ENCODE measurements around the gene VRTN. TPM values are rescaled to one million over a fixed set of nuclear protein-coding genes. Genes with fewer than 3 reads are reported as not detected.
A peak's percentile ranks its signal among the peaks of the same experiment; 100 is the strongest.

The VRTN gene
- polyA plus RNA-seq, 3 donors = 0.06 TPM; not detected in 2

DNA sequence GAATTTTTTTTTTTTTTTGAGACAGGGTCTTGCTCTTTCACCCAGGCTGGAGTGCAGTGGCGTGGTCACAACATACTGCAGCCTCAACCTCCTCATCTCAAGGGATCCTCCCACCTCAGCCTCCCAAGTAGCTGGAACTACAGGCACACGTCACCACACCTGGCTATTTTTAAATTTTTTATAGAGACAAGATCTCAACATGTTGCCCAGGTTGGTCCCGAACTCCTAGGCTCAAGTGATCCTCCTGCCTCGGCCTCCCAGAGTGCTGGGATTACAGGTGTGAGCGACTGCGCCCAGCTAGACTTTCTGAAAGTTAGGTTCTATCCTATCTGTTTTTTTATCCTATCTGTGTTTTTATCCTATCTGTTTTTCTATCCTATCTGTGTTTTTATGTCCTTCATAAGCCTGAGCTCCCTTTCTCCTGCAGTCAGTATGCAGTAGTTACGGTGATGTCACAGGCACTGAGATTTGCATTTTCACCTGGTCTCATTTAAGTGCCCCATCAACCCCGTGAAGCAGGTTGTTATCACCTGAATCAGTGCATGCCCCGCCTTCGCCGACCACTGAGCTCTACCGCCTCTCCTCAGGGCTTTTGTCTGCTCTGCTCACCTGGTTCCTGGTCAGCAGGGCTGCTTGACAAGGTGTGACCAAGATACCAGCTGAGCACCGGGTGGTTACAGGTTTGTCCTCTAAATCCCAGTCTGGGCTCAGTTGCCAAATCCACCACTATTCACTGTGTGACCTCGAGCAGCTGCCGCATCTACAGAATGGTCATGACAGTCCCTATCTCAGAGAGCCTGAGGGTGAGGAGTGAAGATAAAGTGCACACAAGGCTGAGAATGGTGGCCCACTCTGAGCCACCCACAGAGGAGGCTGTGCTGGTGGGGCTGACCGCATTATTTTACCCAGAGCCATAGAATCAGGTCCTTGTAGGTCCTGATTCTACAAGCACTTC is 44.6 kb downstream of the VRTN start:
- no peak for DNase-seq

DNA sequence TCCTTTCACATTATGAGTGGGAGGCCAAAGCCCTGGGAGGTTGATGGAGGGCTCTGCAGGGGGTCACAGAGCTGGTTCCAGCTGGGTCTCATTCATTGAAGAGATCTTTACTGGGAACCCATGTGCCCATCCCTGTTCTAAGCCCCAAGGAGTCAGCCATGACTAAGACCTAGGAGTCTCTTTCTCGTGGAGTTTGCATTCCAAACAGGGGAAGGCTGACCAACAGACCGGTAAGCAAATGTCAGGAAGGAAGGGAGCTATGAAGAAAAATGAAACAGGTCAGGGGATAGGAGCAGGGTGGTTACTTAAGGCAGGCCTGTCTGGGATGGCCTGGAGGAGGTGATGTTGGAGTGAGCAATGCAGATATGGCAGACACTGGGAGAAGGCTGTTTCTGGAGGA is 46.3 kb downstream of the VRTN start:
- no peak for DNase-seq

GRCh38 chr14:74395094-74395493 is 46.8 kb downstream of the VRTN start:
- DNase-seq = no peak

DNA sequence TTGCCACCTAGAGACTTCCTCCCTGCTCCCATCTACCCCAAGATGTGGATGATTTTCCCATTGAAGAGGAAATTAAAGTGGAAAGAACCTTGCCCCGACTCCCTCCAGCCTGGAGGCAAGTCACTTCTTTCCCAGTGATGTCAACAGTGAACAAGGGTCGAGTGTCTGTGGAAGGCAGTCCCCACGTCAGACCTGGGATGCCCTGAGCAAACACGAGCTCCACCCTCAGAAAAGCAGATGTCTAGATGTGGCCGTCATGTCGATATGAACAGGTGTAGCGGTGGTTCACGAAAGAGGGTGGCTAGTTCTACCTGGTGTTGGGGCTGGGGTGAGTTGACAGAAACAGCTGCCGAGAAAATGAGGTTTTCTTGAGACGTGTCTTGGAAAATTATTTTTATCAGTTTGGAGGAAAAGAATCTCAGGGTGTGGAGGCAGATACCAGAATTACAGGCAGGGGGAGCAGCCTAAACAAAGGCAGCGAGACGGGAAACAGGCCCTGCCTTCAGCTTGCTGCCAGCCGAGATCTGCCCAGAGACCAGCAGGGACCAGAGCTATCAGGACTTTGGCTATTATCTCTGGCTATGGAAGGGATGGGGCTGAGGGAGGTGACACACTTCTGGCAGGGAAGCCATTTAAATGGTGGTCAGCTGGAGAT is 51.9 kb downstream of the VRTN start:
- no peak for DNase-seq

DNA sequence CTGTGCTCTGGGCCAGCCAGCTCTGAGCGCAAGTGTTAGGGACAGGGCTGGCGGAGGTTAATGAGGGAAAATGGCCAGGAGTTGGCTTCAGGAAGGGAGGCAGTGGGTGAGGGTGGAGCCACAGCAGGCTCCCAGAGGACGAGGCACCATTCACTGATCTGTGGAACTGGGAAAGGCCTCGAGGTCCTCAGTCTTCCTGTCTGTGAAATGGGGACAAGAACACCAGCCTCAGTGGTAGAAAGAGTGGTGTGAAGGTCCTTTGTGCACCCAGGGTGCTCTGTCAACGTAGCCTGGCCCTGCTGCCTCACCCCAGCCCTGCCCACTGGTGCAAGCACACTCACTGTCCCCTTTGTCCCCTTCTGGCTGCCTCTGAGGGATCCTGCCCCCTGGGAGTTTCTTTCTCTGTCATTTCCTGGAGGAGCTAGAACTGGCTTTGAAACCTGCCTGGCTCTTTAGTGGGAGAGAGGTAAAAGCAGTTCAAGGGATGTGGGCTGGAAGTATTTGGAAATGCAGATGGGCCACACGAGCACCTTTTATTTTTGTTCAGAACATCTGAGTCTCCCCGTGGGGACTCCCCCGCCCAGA is 52.7 kb downstream of the VRTN start:
- no peak for DNase-seq

- DNase-seq = peak; percentile 49
Observed at GRCh38 chr14:74401504-74402241, 53.4 kb downstream of the VRTN start.

DNA sequence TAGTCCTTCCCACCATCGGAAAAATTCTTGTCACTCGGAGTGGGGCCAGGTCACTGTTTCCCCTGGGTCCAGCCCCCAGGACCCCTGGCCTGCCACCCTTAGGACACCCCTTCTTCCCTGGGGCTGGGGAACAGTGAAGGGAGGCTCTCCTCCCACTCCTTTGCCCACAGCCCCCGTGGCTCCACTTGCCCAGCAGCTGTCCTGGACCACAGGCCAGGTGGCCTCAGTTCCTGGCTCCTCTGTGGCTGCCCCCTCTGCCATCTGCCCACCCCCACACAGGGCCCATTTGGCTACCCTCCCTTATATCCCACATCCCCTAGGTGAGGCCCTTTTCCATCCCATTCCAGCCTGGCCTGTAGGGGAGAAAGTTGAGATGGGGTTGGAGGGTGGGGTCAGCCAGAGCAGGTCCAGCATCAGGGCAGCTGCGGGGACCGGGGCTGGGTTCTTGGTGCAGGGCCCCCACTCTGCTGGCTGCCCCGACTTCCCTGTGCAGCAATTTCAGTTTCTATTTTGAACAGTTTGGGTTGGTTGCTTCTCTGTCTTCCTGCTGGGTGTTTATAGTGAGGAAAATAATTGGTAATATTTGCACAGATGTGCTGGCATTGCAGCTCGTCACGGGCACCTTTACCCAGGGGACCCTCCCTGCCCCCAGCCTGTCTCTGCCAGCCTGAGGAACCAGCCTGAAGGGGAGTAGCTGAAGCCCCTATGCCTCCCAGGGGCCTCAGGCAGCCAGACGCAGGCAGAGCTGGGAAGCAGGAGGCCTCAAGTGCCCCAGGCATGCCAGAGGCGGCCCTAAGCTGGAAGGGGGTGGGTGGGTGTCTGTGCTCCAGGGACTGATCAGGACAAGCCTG is 54.4 kb downstream of the VRTN start:
- DNase-seq = no peak

- no peak for DNase-seq
Observed at GRCh38 chr14:74403619-74404417, 55.5 kb downstream of the VRTN start.

- no peak for DNase-seq
Observed at GRCh38 chr14:74404435-74404834, 56.2 kb downstream of the VRTN start.

DNA sequence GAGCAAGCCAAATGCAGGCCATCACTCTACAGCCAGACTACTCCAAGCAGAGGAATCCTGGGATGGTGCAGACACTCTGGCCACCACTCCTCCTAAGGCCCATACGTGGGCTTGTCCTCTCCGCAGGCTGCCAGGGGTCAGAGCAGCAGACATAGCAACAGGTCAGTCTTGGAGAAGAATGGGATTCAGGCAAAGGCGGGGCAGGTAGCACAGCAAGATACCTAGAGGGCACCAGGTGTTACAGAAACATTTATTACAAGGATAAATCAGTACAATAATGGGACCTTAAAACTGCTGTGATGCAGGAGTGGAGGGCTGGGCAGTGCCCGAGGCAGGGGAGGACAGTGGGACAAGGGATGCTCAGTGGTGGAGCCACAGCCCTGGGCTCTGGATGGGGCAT is 57.4 kb downstream of the VRTN start:
- no peak for DNase-seq

DNA sequence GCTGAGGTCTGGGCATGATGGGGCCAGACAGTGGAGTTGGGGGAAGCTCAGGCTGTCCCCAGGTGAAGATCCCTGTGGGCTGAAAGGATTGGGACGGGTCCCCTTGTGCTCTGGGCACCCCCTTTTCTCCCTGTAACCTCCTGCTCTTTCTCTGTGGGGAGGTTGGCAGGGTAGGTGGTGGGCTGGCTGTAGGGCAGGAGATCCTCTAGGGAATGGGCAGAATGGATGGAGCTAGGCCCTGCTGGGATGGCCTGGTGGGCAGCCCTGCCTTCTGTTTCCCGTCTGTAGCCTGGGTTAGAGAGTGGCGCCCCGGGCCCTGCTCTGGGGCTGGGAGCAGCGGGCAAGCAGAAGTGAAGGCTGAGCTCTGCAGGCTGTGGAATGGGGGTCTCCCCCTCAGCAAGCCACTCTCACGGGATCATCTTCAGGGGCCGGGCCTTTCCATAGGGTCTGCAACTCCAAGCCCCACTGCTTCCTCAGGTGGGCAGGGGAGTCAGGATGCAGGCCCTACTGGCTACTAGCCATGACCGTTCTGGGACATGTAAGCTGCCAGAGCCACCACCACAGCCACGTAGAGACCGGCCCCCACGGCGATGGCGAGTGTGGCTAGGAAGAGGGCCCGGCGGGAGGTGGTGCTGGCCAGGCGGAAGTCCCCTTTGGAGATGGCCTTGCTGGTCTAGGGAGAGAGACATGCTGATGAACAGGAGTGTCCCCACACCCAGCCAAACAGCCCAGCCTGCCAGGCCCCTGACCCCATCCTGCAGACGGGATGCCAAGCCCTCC is 58.9 kb downstream of the VRTN start:
- DNase-seq = no peak

- DNase-seq = no peak
Observed at GRCh38 chr14:74407801-74408154, 59.5 kb downstream of the VRTN start.

- DNase-seq = no peak
Observed at GRCh38 chr14:74408870-74409269, 60.6 kb downstream of the VRTN start.

- no peak for DNase-seq
Observed at GRCh38 chr14:74409441-74409840, 61.2 kb downstream of the VRTN start.

Other genes with a start within 250 kb of the VRTN start
- gene VSX2, start 109.0 kb upstream of the VRTN start, polyA plus RNA-seq (ENCODE audit: insufficient read length in 3 of 3) = under 1 TPM in 2 of 3 donors, not detected in 1; 0.08 to 0.09 TPM
- gene ABCD4, start 45.5 kb upstream of the VRTN start, polyA plus RNA-seq (ENCODE audit: insufficient read length in 3 of 3) = 100 to 1,000 TPM; 101 to 149 (median 143) TPM
- gene SYNDIG1L, start 77.7 kb downstream of the VRTN start, polyA plus RNA-seq (ENCODE audit: insufficient read length in 3 of 3) = under 1 TPM; 0.23 to 0.31 (median 0.30) TPM
- gene NPC2, start 144.8 kb downstream of the VRTN start, polyA plus RNA-seq (ENCODE audit: insufficient read length in 3 of 3) = 100 to 1,000 TPM; 311 to 336 (median 311) TPM
- 10 to 100 TPM; 40.2 to 42.7 (median 41.7) TPM for gene ISCA2, start 145.3 kb downstream of the VRTN start, polyA plus RNA-seq (ENCODE audit: insufficient read length in 3 of 3)